ENCODE results near the gene BTRC. TPM values are rescaled to one million over a fixed set of nuclear protein-coding genes. Genes with fewer than 3 reads are reported as not detected.

BTRC gene
- total RNA-seq, 1 donor from 2014 or later, result 21.0 TPM

DNA sequence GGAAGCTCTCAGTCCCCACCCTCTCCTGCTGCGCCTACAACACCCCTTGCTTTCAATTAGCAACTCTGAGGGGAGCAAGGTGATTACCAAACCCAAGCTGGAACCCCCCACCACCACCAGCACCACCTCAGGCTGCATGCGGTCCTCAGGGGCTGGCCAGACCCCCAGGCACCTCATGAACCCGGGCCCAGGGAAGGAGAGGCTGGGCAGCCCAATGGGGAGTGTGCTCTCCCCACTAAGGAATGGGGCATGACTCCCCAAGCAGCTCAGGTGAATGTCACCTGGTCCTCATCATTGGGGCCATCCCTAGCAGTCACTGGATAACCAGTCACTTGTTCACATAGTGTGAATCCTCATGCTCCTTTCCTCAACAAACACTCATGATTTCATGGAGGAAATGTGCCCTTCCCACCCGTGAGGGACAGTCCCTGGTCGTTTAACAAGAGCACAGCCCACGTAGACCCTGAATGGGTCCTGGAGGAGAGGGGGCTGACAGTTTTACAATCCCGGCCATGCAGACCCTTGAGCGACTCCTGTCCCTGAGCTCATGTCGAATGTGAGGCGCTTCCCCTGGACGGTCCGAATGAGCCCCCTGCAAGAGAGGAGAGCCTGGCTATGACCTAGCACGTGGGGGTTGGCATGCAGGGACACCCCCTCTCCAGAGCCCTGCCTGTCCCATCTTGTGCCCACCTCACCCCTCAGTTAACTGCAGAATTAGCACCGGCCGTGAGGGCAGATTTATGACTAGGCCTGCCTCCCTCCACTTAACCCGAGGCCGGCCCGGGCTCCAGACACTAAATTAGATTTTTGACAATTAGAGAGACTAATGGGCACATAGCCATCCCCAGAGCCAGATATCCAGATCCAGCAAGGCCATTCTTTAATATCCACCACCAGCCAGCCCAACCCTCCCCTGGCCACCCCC is 205.0 kb downstream of the BTRC start:
- H3K27ac Mint-ChIP-seq, result no peak overlapping the region
- H3K4me1 Mint-ChIP-seq (ENCODE audit: low read depth), result peaks cover 15% of the 10 kb centered on the region
- no peak overlapping the region for H3K4me3 Mint-ChIP-seq (ENCODE audit: low read depth)
- H3K9me3 Mint-ChIP-seq, result no peaks in the 10 kb centered on the region
- peaks cover 2% of the 10 kb centered on the region for H3K27me3 Mint-ChIP-seq (ENCODE audit: low read depth)
- intact Hi-C loops (cut with micrococcal nuclease), result no loop called here
- peak; percentile 6 for DNase-seq (ENCODE audit: low spot score)
- peaks cover 5% of the 10 kb centered on the region for H3K36me3 Mint-ChIP-seq (ENCODE audit: low read depth)

DNA sequence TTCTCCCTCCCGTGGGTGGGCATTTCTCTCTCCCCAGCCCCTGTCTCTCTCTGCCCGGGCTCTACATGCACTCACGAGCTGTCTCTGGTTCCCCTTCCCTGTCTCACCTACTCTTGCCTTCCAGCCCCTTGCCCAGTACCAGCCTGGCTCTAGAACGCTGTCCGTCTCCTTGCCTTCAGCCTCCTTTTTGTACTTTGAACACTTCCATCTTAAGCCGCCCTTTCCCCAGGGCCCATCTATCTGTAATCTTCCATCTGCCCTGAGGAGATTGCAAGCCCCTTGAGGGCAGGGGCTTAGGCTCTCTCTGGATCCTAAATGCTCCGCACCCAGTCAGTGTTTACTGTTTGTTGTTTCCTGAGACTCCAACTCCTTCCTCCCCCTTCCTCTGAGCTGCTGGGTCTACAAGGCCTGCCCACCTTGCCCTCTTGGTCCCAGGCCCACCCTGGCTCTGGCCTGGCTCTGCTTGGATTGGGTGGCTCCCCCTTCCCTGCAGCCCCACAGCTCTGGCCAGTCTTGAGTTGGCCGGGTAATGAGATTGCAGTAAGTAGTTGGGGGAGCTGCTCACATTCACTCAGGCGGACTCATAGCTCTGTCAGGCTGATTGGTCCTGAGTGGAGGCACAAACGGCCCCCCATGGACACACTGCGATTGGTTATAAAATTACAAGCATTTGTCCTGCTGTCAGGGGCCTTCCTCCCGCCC is 205.8 kb downstream of the BTRC start:
- Mint-ChIP-seq H3K27me3 (ENCODE audit: low read depth) (peaks cover 6% of the 10 kb centered on the region), H3K27ac (no peak overlapping the region), H3K4me3 (ENCODE audit: low read depth) (no peak overlapping the region), H3K36me3 (ENCODE audit: low read depth) (peaks cover 5% of the 10 kb centered on the region), H3K9me3 (no peaks in the 10 kb centered on the region), H3K4me1 (ENCODE audit: low read depth) (peaks cover 15% of the 10 kb centered on the region)
- intact Hi-C loops (cut with micrococcal nuclease), result no loop called here
- DNase-seq (ENCODE audit: low spot score), result no peak

DNA sequence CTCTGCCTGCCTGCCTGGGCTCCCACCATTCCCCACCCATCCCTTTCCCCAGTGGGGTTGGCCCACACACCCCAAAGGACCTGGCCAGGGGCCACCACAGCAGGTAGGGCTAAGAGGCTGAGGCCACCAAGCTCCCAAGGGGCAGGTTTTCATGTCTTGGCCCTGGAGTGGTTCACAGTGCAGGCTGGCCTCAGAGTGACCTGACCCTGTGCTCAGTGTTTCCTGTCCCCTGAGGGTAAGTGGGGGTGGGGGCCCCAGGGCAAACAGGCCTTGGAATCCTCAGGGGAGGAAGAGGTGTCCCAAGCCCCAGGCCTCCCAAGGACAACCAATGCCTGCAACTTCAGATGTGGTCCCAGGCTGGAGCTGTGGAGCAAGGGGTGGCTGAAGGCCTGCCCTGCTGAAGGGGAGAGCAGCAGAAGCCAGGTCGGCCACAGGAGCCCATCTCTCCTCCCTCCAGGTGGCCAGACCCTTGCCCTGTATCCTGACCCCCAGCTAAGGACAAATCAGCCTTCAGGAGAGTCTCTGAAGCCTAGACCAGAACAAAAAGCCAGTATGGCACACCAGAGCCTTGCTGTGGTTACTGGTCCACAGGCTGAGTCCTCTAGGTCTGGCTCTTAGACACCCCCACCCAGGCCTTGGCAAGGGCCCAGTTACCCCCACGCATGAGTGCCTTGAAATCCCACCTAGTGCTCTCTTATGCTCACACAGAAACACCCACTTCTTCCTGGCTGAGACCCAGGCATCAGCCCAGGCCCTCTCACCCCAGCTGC is 206.5 kb downstream of the BTRC start:
- H3K27me3 Mint-ChIP-seq (ENCODE audit: low read depth), result peaks cover 13% of the 10 kb centered on the region
- H3K4me3 Mint-ChIP-seq (ENCODE audit: low read depth), result no peak overlapping the region
- H3K27ac Mint-ChIP-seq, result no peak overlapping the region
- intact Hi-C loops (cut with micrococcal nuclease), result no loop called here
- H3K36me3 Mint-ChIP-seq (ENCODE audit: low read depth), result no peaks in the 10 kb centered on the region
- H3K9me3 Mint-ChIP-seq, result no peaks in the 10 kb centered on the region
- peaks cover 15% of the 10 kb centered on the region for H3K4me1 Mint-ChIP-seq (ENCODE audit: low read depth)
- DNase-seq (ENCODE audit: low spot score), result no peak

DNA sequence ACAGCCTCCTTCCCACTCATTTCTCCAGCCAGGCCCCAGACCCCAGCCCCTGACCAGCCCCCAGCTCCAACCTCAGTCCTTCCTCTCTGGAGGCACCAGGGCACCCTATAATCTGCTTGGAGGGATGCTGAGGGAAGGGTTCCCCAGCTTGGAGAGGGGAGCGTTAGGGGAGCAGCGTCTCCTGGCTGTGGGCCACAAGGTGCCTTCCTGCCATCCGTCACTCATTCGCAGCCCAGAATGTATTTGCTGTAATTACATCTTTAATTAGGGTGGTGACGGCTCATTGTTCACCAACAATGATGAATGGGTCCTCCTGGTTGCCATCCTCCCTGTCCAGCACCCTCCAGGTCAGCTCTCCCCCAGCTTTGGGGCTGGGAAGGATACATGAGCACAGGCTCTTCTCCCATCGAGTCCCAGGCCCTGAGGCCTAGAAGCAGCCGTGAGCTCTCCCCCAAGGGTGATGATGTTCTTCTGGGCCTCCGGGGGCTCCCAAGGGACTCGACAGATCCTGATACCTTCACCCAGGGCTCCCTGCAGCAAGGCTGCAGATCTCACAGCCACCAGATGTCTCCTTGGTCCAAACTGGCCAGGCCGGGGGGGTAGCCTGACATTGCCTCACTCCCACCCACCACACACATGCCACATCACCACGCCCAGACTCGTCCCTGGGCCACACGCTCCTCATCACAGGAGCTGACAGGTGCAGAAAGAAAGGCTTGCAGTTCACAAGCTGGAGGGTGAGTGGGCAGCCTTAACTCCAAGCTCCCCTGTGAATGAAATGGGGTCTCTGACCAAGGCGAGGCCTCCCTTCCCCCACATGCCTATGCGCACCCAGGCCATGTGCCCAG is 207.3 kb downstream of the BTRC start:
- H3K36me3 Mint-ChIP-seq (ENCODE audit: low read depth), result no peaks in the 10 kb centered on the region
- peaks cover 21% of the 10 kb centered on the region for H3K27me3 Mint-ChIP-seq (ENCODE audit: low read depth)
- intact Hi-C loops (cut with micrococcal nuclease), result no loop called here
- H3K4me1 Mint-ChIP-seq (ENCODE audit: low read depth), result peaks cover 17% of the 10 kb centered on the region
- no peak overlapping the region for H3K27ac Mint-ChIP-seq
- H3K4me3 Mint-ChIP-seq (ENCODE audit: low read depth), result no peak overlapping the region
- DNase-seq (ENCODE audit: low spot score), result no peak
- H3K9me3 Mint-ChIP-seq, result no peaks in the 10 kb centered on the region

DNA sequence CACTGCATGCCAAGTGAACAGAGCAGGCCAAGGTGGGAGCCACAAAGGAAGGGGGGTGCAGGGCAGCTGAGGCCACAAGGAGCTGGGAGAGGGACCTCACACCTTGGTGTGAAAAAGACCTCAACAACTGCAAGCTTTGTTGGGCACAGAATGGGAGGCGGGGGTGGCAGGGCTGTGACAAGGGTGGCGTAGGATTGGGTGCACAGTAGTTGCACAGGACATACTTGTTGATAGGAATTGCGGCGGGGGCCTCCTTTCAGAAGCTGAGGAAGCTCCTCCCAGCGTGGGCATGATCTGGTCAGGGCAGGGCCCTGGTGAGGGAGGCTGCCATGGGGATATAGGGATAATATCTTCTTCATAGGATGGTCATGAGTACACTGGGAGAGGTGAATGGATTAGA is 208.3 kb downstream of the BTRC start:
- H3K4me3 Mint-ChIP-seq (ENCODE audit: low read depth), result no peak overlapping the region
- intact Hi-C loops (cut with micrococcal nuclease), result no loop called here
- no peaks in the 10 kb centered on the region for H3K9me3 Mint-ChIP-seq
- peaks cover 28% of the 10 kb centered on the region for H3K27me3 Mint-ChIP-seq (ENCODE audit: low read depth)
- no peak overlapping the region for H3K27ac Mint-ChIP-seq
- peaks cover 20% of the 10 kb centered on the region for H3K4me1 Mint-ChIP-seq (ENCODE audit: low read depth)
- DNase-seq (ENCODE audit: low spot score), result no peak
- H3K36me3 Mint-ChIP-seq (ENCODE audit: low read depth), result no peaks in the 10 kb centered on the region

DNA sequence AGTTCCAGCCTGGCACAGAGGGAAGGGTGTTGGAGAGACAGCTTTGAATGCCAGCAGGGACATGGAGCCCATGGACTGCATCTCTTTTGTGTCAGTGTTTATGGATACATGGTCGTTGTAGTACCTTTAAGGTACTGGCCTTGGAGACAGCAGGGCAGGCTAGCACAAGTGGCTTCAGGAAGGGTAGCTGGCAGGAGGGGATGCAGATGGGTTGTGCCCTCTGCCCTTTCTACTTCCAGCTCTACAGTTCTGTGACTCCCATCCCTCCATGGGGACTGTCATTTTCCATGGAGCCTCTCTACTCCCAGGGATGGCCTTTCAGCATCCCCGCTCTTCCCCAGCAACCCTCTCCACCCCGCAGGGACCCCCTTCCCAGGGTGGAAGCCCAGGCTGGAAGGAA is 209.0 kb downstream of the BTRC start:
- H3K27ac Mint-ChIP-seq, result no peak overlapping the region
- no peaks in the 10 kb centered on the region for H3K9me3 Mint-ChIP-seq
- H3K27me3 Mint-ChIP-seq (ENCODE audit: low read depth), result peaks cover 36% of the 10 kb centered on the region
- intact Hi-C loops (cut with micrococcal nuclease), result no loop called here
- DNase-seq (ENCODE audit: low spot score), result no peak
- H3K4me1 Mint-ChIP-seq (ENCODE audit: low read depth), result peaks cover 21% of the 10 kb centered on the region
- no peak overlapping the region for H3K4me3 Mint-ChIP-seq (ENCODE audit: low read depth)
- H3K36me3 Mint-ChIP-seq (ENCODE audit: low read depth), result no peaks in the 10 kb centered on the region

DNA sequence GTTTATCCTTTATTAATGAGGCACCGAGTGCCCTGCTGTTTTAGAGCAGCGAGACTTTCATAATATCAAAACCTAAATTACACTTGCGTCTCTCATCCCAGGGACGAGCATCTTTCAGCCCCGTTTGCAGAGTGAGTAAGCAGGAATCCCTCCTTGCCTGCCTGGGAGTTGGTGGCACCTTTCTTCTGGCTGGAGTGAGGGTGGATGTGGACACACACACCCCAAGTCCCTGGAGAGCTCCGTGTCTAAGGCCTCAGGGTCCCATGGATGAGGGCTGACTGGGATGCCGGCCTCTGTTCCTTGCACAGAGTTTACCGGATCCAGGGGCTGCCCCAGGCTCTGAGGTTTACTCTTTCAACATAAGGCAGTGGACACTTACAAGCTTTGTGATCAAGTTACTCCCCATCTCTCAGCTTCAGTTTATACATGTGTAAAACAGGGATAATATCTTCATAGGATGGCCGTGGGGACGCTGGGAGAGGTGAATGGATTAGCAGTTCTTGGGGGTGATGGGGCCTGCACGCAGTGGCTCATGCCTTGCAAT is 209.6 kb downstream of the BTRC start:
- intact Hi-C loops (cut with micrococcal nuclease), result no loop called here
- H3K27ac Mint-ChIP-seq, result no peak overlapping the region
- no peaks in the 10 kb centered on the region for H3K9me3 Mint-ChIP-seq
- H3K36me3 Mint-ChIP-seq (ENCODE audit: low read depth), result no peaks in the 10 kb centered on the region
- no peak overlapping the region for H3K4me3 Mint-ChIP-seq (ENCODE audit: low read depth)
- DNase-seq (ENCODE audit: low spot score), result no peak
- peaks cover 41% of the 10 kb centered on the region for H3K27me3 Mint-ChIP-seq (ENCODE audit: low read depth)
- peaks cover 16% of the 10 kb centered on the region for H3K4me1 Mint-ChIP-seq (ENCODE audit: low read depth)

DNA sequence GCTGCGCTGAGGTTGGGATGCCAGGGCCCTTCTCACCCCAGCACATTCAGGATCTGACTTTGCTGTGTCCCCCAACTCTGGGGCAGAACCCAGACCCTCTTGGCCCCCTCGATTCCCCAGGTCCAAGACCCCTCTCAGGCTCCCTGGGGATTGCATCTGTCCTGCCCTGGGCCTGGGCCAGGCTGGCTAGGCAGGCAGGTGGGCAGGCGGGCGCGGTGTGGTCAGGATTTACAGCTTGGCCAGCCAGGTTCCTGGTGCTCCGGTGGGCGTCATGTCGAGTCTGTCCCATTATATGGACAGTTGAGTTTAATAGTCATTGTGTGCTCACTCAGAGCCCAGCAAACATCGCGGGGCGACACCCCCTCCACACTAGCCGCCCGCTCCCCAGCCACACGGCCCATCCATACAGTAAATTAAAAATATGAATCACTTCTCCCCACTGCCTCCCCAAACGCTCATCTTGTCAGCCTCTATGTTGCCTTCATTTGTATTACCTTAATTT is 210.6 kb downstream of the BTRC start:
- H3K27ac Mint-ChIP-seq, result no peak overlapping the region
- no peaks in the 10 kb centered on the region for H3K9me3 Mint-ChIP-seq
- H3K4me3 Mint-ChIP-seq (ENCODE audit: low read depth), result no peak overlapping the region
- DNase-seq (ENCODE audit: low spot score), result no peak
- peaks cover 11% of the 10 kb centered on the region for H3K4me1 Mint-ChIP-seq (ENCODE audit: low read depth)
- peaks cover 49% of the 10 kb centered on the region for H3K27me3 Mint-ChIP-seq (ENCODE audit: low read depth)
- intact Hi-C loops (cut with micrococcal nuclease), result no loop called here
- no peaks in the 10 kb centered on the region for H3K36me3 Mint-ChIP-seq (ENCODE audit: low read depth)

DNA sequence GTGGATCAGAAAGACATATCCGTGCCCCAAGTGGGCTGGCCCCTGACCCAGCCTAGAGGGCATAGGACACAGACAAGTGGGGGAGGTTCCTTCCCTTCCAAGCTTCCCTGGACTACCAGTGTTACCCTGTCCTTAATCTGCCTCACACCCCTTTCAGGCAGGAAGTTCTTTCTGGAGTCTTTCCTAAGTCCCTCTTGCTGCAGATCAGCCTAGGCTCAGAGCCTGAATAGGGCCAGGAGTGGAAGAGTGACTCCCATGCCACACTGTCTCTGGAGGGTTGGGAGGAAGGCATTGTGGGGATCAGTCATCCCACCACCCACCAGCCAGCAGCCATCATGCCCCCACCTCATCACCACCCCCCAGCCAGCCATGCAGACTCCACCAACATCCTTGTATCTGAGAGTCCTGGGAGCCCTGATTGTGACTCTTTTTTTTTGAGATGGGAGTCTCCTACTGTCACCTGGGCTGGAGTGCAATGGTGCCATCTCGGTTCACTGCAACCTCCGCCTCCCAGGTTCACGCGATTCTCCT is 211.5 kb downstream of the BTRC start:
- H3K4me1 Mint-ChIP-seq (ENCODE audit: low read depth), result peaks cover 10% of the 10 kb centered on the region
- DNase-seq (ENCODE audit: low spot score), result no peak
- no peak overlapping the region for H3K27ac Mint-ChIP-seq
- intact Hi-C loops (cut with micrococcal nuclease), result no loop called here
- H3K36me3 Mint-ChIP-seq (ENCODE audit: low read depth), result no peaks in the 10 kb centered on the region
- peaks cover 53% of the 10 kb centered on the region for H3K27me3 Mint-ChIP-seq (ENCODE audit: low read depth)
- H3K9me3 Mint-ChIP-seq, result no peaks in the 10 kb centered on the region
- no peak overlapping the region for H3K4me3 Mint-ChIP-seq (ENCODE audit: low read depth)

DNA sequence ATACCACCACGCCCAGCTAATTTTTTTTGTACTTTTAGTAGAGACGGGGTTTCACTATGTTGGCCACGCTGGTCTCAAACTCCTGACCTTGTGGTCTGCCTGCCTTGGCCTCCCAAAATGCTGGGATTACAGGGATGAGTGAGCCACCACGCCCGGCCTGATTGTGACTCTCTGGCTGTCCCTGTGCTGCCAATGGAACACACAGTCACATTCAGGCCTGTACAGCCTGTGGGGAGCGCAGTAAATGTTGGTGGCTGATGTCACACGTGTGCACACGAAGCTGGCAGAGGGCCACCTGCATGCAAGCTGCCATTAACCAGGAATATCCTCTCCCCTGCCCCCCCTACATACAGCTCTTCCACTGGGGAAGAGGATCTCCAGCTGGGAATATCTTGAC is 212.0 kb downstream of the BTRC start:
- Mint-ChIP-seq H3K27ac (no peak overlapping the region), H3K4me1 (ENCODE audit: low read depth) (peaks cover 12% of the 10 kb centered on the region), H3K9me3 (no peaks in the 10 kb centered on the region), H3K36me3 (ENCODE audit: low read depth) (no peaks in the 10 kb centered on the region), H3K4me3 (ENCODE audit: low read depth) (no peak overlapping the region), H3K27me3 (ENCODE audit: low read depth) (peaks cover 53% of the 10 kb centered on the region)
- intact Hi-C loops (cut with micrococcal nuclease), result no loop called here
- DNase-seq (ENCODE audit: low spot score), result no peak

DNA sequence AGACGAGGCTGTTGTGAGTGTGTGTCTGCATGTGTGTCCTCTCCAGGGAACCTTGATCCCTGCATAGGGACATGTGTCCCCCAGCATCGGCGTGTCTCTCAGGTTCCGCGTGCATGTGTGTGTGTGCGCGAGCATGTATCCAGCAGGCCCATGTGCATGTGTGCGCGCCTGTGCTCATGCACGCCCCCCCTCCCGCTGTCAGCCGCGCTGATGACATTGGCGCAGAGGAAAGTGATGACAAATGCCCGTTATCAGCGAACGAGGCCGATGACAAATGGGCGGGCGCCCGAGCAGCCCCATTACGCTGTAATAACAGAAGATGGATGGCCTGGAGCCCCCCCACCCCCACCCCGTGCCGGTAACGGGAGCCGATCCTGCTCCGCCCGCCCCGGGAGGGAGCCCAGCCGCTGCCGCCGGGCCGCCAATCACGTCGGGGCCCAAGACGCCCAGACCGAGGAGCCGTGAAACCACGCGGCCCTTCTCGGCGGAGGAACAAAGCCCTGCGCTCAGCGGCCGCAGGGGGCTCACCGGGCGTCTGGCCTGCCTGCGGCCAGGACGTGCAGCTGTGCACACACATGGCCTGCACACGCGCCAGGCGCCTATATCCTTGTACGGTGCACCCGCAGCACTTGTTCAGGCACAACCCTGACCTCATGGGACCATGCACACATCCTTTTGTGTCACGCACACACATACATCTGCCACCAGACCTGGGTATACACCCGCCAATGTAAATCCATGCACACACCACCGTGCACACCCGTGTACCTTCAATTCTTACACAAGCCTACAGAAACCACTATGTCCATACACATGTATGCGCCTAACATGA is 212.6 kb downstream of the BTRC start:
- Mint-ChIP-seq H3K27me3 (ENCODE audit: low read depth) (peaks cover 53% of the 10 kb centered on the region), H3K4me3 (ENCODE audit: low read depth) (no peak overlapping the region), H3K27ac (no peak overlapping the region), H3K4me1 (ENCODE audit: low read depth) (peaks cover 13% of the 10 kb centered on the region), H3K36me3 (ENCODE audit: low read depth) (no peaks in the 10 kb centered on the region), H3K9me3 (no peaks in the 10 kb centered on the region)
- DNase-seq (ENCODE audit: low spot score), result no peak
- intact Hi-C loops (cut with micrococcal nuclease), result no loop called here

Data from activated T-helper 2 cell treated with anti-CD3 and anti-CD28 coated beads, Interferon-gamma antibody, Interleukin-2, Interleukin-4, amounts not matched to agents 10 μg/mL and 5 μg/mL and 100 μg/mL, durations not matched to agents 14 hours and 24 hours and 36 hours (primary cell).